ENCODE measurements around the gene SERPINA5.

Gene SERPINA5

DNA sequence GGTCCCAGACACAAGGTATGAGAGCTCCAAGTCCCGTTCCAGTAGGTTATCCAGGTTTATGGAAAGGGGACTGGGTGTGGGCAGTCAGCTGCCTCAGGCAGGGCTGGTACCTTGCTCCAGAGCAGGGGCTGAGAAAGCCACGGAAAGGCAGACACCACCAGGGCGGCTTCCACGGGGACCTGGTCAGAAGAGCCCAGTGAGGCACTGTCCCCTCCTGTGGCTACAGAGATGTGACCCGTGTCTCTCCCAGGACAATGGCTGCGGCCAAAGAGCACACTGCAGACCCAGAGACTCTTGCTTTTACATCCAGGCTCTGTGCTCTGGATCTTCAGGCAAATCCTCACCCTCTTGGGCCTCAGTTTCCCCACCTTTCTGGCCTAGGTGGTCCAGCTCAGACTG is 11.2 kb upstream of the SERPINA5 start:
- no peak overlapping the region for H3K4me3 ChIP-seq (ENCODE audit: control insufficient read depth, low read depth, low read length)
- TF ChIP-seq CTCF (conservative IDR thresholded peaks at IDR 0.05; ENCODE audit: control insufficient read depth, insufficient read depth, low read depth, low read length) = no peak
- no peak for DNase-seq (ENCODE audit: low read depth)

DNA sequence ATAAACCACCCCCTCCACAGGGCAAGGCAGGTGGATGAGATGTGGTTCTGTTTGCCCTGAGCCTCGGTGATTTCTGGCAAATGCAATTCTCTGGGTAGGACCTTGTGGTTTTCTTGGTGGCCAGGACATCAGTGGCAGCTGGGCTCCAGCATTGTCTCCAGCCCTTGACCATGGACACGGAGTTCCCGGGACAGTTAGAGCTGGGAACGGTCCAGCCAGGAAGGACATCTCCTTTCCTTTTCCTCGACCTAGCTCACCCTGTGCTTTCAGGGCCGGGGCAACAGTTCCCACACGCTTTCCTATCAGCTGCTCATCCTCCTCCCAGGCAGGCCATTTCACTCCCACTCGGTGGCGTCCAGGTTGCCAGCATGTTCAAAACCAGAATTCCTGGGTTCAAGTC is 10.8 kb upstream of the SERPINA5 start:
- no peak for DNase-seq (ENCODE audit: low read depth)
- TF ChIP-seq CTCF (conservative IDR thresholded peaks at IDR 0.05; ENCODE audit: control insufficient read depth, insufficient read depth, low read depth, low read length) = no peak
- H3K4me3 ChIP-seq (ENCODE audit: control insufficient read depth, low read depth, low read length) = no peak overlapping the region

DNA sequence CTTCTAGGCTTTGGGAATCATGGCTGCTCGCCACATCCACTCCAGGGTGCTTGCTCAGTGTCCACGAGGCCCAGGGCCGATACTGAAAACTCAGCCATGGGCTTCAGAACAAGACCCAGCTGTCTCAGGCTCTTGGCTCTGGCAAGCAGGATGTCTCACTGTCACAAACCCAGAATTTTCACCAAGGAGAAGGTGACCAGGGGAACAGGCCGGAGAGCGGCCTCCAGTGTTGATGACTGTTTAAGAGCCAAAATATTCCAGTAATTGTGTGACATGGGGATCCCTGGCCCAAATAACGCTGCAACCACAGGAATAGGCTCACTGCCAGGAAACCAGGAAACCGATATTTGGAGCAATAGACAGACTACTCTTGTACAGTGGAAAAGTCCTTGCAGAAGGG is 9.8 kb upstream of the SERPINA5 start:
- peak; percentile 20 for DNase-seq (ENCODE audit: low read depth)
- no peak for TF ChIP-seq CTCF (conservative IDR thresholded peaks at IDR 0.05; ENCODE audit: control insufficient read depth, insufficient read depth, low read depth, low read length)
- no peak overlapping the region for H3K4me3 ChIP-seq (ENCODE audit: control insufficient read depth, low read depth, low read length)

- H3K4me3 ChIP-seq (ENCODE audit: control insufficient read depth, low read depth, low read length) = no peak overlapping the region
- peak; percentile 68 for DNase-seq (ENCODE audit: low read depth)
- TF ChIP-seq CTCF (conservative IDR thresholded peaks at IDR 0.05; ENCODE audit: control insufficient read depth, insufficient read depth, low read depth, low read length) = no peak
Measured at GRCh38 chr14:94571950-94572349, 9.3 kb upstream of the SERPINA5 start.

DNA sequence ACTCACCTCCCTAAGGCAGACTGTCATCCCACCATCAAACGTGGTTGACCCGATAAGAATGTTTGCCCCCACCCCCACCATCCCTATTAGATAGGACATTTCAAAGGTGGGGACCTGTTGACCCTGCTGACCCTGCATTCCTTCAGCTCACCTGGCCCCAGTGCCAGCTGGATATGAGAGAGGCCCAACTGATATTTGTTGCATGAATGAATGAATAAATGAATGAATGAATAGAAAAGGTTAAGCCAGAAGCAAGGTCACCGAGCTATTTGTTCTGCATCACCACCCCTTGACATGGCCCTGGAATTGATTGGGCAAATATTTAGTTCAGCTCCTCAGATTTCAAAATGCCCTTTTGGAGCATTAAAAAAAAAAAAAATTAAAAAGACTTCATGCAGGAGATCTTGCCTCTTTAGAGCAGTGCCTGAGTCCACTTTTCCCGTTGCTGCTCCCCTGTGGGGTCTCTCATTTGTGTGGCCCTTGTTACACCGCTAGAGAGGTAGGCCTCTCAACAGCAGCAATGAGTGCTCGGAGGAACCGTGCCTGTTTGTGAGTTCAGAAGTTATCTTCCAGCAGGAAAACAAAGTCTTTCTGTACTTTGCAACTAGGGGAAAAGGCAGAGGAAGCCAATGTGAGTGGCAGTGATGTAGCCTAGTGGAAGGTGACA is 8.5 kb upstream of the SERPINA5 start:
- H3K4me3 ChIP-seq (ENCODE audit: control insufficient read depth, low read depth, low read length) = no peak overlapping the region
- DNase-seq (ENCODE audit: low read depth) = no peak
- no peak for TF ChIP-seq CTCF (conservative IDR thresholded peaks at IDR 0.05; ENCODE audit: control insufficient read depth, insufficient read depth, low read depth, low read length)

GRCh38 chr14:94573475-94574277 is 7.5 kb upstream of the SERPINA5 start:
- no peak for DNase-seq (ENCODE audit: low read depth)
- TF ChIP-seq CTCF (conservative IDR thresholded peaks at IDR 0.05; ENCODE audit: control insufficient read depth, insufficient read depth, low read depth, low read length) = no peak
- no peak overlapping the region for H3K4me3 ChIP-seq (ENCODE audit: control insufficient read depth, low read depth, low read length)
